Ovary (tissue), 3 donors: ENCODE results near the gene CPNE4.

ENCODE experiments used
- EP300 ChIP-seq: sonication (generic); formaldehyde crosslinking; IDR thresholded peaks from one replicate; pipeline ENCODE4 v1.6.1; 2017; ENCODE audit warnings: antibody characterized with exemption
- POLR2A ChIP-seq: fragments of 450-650 bp; IDR thresholded peaks from one replicate; pipeline ENCODE4 v1.6.1; 2017; ENCODE audit warnings: antibody characterized with exemption, mild to moderate bottlenecking, moderate library complexity
- TF ChIP-seq, protein P1 (sequence below), 3 donors: fragments of 450-650 bp in 2 of 3; fragments of 200-600 bp in 1 of 3; IDR thresholded peaks; one replicate each; pipeline versions ENCODE4 v1.5.1 to v1.8.0; 2016 to 2022; ENCODE audit warnings: antibody characterized with exemption in 3 of 3, mild to moderate bottlenecking in 1 of 3
- donor health status: DM: no; HTN: no; CAD: no.

GRCh38 chr3:131755380-131755779, 279.4 kb downstream of the CPNE4 start:
- no peak for TF ChIP-seq POLR2A
- TF ChIP-seq, protein P1, sequence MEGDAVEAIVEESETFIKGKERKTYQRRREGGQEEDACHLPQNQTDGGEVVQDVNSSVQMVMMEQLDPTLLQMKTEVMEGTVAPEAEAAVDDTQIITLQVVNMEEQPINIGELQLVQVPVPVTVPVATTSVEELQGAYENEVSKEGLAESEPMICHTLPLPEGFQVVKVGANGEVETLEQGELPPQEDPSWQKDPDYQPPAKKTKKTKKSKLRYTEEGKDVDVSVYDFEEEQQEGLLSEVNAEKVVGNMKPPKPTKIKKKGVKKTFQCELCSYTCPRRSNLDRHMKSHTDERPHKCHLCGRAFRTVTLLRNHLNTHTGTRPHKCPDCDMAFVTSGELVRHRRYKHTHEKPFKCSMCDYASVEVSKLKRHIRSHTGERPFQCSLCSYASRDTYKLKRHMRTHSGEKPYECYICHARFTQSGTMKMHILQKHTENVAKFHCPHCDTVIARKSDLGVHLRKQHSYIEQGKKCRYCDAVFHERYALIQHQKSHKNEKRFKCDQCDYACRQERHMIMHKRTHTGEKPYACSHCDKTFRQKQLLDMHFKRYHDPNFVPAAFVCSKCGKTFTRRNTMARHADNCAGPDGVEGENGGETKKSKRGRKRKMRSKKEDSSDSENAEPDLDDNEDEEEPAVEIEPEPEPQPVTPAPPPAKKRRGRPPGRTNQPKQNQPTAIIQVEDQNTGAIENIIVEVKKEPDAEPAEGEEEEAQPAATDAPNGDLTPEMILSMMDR (IDR thresholded peaks at IDR 0.05): no peak
- TF ChIP-seq EP300: no peak
